Kidney glomerular epithelial cell (primary cell): ENCODE results near the gene SEPTIN1.
"Not testable (repeated sequence)": the region's sequence is repeated elsewhere in the genome, so short reads cannot be mapped to it uniquely, and the experiment has no call there.

Experiments
- DNase-seq: peaks from one replicate; lab custom pipeline; 2025; lab: John Stamatoyannopoulos, UW

SEPTIN1 gene

GRCh38 chr16:30341971-30342370, 40.4 kb downstream of the SEPTIN1 start:
- not testable (repeated sequence) for DNase-seq

- DNase-seq: no peak
Measured at GRCh38 chr16:30340621-30341020, 41.7 kb downstream of the SEPTIN1 start.

GRCh38 chr16:30338715-30339114, 43.6 kb downstream of the SEPTIN1 start:
- DNase-seq: not testable (repeated sequence)

GRCh38 chr16:30337964-30338357, 44.4 kb downstream of the SEPTIN1 start:
- DNase-seq: not testable (repeated sequence)

- DNase-seq: no peak
Measured at GRCh38 chr16:30335598-30336474, 46.5 kb downstream of the SEPTIN1 start.

- DNase-seq: peak; percentile 74
Measured at GRCh38 chr16:30335028-30335597, 47.2 kb downstream of the SEPTIN1 start.

GRCh38 chr16:30334473-30334989, 47.8 kb downstream of the SEPTIN1 start:
- peak; percentile 30 for DNase-seq
